Measurements from ENCODE around the gene AP3S2. TPM values are rescaled to one million over a fixed set of nuclear protein-coding genes. Genes with fewer than 3 reads are reported as not detected.
A peak's percentile ranks its signal among the peaks of the same experiment; 100 is the strongest.
"Not testable (repeated sequence)": the region's sequence is repeated elsewhere in the genome, so short reads cannot be mapped to it uniquely, and the experiment has no call there.

Gene AP3S2
- total RNA-seq (2014; rRNA removed; shearing (Covaris generic); ENCODE audit: low replicate concordance) = 94.2 and 123 TPM in 2 replicates

DNA sequence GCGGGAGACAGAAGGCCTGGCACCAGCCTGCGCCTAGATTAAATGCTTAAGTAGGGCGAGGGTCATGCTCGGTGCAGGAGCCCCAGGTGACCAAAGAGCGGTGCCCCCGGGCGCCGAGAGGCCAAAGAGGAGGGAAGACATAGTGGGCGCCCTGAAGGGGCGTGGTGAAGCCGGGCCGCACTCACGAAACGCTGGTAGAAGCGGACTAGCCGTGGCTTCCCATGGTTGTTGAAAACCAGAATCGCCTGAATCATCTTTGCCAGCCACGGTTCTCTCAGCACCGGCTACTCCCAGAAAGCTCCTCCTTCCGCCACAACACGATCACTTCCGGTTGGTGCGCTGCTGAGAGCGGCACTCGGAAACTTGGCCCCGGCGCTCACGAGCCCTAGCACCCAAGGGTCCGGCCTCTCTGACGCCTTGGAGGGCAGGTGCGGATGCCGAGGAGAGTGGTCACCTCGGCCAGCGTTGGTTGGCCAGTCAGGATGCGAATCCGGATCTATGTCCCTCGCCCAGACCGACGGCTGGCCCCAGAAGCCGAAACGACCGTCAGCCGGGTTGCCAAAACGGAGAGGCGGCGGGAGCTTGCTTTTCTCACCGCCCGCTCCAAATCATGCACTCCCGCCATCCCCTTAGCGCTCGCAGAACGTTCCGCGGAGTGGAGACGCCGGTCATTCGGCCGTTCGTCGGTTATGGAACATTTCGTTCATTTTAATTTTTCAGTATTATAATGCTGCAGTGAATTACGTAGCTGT, at the start of gene AP3S2:
Gene AP3S2 (minus strand): TSS at position 299 of the 752 bp plus-strand sequence. CDS start 45 bp downstream, at position 254.
- DNase-seq (ENCODE audit: low read depth) = peak; percentile 97
- in situ Hi-C loops (cut with HindIII; ENCODE audit: low pct_unique_long_range_greater_than_20kb, low sequenced_read_pairs) = no loop called here

DNA sequence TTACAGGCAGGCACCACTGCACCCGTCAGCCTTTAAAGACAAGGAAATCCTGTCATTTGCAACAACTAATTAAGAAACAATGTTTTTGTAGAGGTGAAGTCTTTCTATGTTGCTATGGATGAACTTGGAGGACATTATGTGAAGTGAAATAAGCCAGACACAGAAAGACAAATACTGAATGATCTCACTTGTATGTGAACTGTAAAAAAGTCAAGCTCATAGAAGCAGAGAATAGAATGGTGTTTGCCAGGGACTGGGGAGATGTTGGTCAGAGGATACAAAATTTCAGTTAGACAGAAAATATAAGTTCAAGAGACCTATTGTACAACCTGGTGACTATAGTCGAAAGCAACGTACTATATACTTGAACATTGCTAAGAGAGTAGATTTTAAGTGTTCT, 46.1 kb upstream of the AP3S2 start:
- in situ Hi-C loops (cut with HindIII; ENCODE audit: low pct_unique_long_range_greater_than_20kb, low sequenced_read_pairs) = no loop called here
- no peak for DNase-seq (ENCODE audit: low read depth)

DNA sequence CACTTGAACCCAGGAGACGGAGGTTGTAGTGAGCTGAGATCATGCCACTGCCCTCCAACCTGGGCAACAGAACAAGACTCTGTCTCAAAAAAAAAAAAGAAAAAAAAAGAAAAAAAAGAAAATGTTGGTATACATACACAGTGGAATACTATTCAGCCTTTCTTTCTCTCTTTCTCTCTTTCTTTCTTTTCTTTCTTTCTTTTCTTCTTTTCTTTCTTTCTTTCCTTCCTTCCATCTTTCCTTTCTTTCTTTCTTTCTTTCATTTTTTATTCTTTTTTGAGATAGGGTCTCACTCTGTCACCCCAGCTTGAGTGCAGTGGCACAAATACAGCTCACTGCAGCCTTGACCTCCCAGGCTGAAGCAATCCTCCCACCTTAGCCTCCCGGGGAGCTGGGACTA, 45.6 kb upstream of the AP3S2 start:
- in situ Hi-C loops (cut with HindIII; ENCODE audit: low pct_unique_long_range_greater_than_20kb, low sequenced_read_pairs); DNase-seq (ENCODE audit: low read depth): not testable (repeated sequence)

DNA sequence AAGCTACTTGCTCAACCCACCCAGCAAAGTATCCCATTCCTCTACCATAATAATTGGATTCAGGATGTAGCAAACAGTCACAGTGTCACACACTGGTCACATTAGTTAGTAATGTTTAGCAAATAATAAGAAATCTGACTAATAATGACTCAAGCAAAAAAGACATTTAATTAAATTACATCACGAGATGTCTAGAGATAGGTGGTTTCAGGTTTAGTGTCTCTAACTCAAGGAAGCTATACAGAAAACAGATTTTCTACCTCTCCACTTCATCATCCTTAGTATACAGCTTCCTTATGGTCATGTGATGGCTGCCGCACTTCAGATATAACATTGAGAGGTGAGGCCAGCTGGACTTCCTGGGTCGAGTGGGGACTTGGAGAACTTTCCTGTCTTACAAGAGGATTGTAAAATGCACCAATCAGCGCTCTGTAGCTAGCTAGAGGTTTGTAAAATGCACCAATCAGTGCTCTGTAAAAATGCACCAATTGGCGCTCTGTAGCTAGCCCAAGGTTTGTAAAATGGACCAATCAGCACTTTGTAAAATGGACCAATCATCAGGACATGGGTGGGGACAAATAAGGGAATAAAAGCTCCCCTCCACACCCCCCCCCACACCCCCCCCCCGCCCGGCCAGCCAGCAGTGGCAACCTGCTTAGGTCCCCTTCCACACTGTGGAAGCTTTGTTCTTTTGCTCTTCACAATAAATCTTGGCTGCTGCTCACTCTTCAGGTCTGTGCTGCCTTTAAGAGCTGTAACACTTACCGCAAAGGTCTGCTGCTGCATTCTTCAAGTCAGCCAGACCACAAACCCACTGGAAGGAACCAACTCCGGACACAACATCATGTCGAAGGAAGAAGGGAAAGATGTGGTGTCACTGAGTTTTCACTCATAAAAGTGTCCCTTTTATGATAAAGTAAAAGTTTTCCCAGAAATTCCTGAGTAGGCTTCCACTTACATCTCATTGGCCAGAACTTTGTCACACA, 43.9 kb upstream of the AP3S2 start:
- no peak for DNase-seq (ENCODE audit: low read depth)
- in situ Hi-C loops (cut with HindIII; ENCODE audit: low pct_unique_long_range_greater_than_20kb, low sequenced_read_pairs) = no loop called here

DNA sequence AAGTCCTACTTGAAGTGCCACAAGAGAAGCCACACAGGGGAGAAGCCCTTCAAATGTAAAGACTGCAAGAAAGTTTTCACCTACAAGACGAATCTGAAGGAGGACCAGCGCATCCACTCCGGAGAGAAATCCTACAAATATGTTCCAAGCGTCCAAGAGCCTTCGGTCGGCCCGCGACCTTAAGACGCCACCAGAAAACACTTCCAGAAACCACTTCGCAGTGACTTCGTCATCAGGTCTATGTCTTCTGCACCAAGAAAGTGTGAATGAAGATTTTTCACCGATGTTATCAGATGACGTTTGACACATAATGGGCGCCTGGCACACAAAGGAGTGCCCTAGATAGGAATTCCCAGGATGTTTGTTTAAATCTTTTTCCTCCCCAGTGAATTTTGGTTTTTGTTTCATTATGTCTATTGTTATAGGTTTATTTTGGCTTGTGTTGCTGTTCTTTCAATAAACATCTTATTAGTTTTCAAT, 43.0 kb upstream of the AP3S2 start:
- in situ Hi-C loops (cut with HindIII; ENCODE audit: low pct_unique_long_range_greater_than_20kb, low sequenced_read_pairs) = no loop called here
- no peak for DNase-seq (ENCODE audit: low read depth)

DNA sequence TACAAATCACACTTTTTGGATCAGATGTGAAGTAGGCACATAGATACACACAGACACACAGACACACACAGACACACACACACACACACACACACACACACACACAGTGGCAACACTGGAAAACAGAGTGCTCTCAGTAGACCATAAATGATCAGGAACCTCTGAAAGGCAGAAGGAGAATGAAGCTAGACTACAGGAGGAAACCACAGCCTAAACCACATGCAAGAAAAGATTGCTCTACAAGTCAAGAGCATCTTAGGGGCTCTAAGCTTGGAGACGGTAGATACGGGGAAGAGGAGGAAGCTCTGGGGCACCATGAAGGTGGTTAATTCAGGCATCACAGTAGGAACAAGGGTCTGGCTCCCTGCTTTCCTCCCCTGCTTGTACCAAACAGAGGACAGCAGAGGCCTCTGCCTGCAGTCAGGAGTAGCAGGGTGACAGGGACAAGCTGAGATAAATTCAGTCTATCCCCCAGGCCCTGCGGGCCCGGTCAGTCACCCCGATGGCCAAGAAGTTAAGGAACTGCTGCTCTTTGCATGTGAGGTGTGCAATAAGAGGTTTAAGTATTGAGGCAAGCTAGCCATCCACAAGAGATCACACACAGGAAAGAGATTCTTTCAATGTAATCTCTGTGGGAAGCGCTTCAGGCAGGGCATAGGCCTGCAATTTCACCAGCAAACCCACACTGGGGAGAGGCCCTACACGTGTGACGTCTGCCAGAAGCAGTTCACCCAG, 42.4 kb upstream of the AP3S2 start:
- no peak for DNase-seq (ENCODE audit: low read depth)
- in situ Hi-C loops (cut with HindIII; ENCODE audit: low pct_unique_long_range_greater_than_20kb, low sequenced_read_pairs) = no loop called here

- no peak for DNase-seq (ENCODE audit: low read depth)
- in situ Hi-C loops (cut with HindIII; ENCODE audit: low pct_unique_long_range_greater_than_20kb, low sequenced_read_pairs) = no loop called here
Observed at GRCh38 chr15:89932880-89933279, 39.1 kb upstream of the AP3S2 start.

DNA sequence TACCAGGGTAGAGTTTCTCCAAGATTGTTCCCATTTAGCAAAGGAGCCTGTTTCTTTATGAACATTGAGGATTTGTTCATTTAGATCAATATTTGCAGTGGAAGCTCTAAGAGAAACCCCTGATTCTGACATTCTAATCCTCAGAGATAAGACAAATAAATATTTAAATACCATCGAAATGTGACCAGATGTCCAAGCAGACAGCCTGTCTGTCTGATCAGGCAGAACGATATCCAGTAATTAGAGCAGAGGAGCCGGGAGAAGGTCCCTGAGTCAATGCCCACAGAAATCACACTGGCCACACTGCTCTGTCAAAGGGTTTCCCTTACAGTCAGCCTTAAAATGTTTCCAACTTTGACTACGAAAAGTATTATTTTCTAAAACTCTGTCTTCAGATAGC, 34.6 kb upstream of the AP3S2 start:
- in situ Hi-C loops (cut with HindIII; ENCODE audit: low pct_unique_long_range_greater_than_20kb, low sequenced_read_pairs) = no loop called here
- DNase-seq (ENCODE audit: low read depth) = no peak

- in situ Hi-C loops (cut with HindIII; ENCODE audit: low pct_unique_long_range_greater_than_20kb, low sequenced_read_pairs) = no loop called here
- DNase-seq (ENCODE audit: low read depth) = no peak
Observed at GRCh38 chr15:89926158-89926557, 32.4 kb upstream of the AP3S2 start.

- in situ Hi-C loops (cut with HindIII; ENCODE audit: low pct_unique_long_range_greater_than_20kb, low sequenced_read_pairs) = no loop called here
- no peak for DNase-seq (ENCODE audit: low read depth)
Observed at GRCh38 chr15:89917442-89918101, 23.8 kb upstream of the AP3S2 start.

GRCh38 chr15:89916660-89917059, 22.9 kb upstream of the AP3S2 start:
- in situ Hi-C loops (cut with HindIII; ENCODE audit: low pct_unique_long_range_greater_than_20kb, low sequenced_read_pairs) = no loop called here
- DNase-seq (ENCODE audit: low read depth) = no peak

DNA sequence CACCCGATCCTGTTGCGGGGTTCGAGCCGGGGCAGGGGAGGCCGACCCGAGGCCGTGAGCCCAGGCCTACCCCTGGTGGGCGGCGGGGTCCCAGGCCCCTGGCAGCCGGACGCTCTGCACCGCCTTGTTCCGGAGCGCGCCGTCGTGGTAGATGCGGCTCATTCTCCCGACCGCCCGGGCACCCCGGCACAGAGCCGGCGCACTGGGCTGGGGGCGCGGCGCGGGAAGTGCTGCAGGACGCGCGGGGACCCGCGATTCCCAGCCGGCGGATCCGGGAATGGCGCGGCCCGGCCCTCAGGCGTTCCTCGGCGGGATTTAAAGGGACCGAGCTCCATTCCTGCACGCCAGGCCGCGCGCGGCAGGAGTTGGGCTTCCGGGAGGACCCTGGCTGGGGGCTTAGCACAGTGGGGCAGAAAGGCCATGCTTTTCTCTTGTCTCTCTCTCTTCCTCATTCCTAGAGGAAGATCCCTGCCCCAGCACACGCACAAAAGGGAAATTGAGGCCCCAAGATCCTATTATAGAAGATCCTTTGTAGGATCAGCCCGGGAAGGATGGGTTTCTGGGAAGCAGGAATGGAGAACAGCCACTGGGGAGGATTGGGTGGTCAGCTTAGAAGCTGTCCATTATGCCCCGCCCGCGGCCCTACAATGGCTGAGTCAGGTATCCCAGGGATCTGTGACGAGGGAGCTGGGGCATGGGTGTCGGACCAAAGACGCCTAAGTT, 19.0 kb upstream of the AP3S2 start, which contains the start of gene ARPIN:
Gene ARPIN (minus strand): TSS at position 279 of the 723 bp plus-strand sequence. CDS start 117 bp downstream, at position 162.
- in situ Hi-C loops (cut with HindIII; ENCODE audit: low pct_unique_long_range_greater_than_20kb, low sequenced_read_pairs) = no loop called here
- DNase-seq (ENCODE audit: low read depth) = peak; percentile 55

DNA sequence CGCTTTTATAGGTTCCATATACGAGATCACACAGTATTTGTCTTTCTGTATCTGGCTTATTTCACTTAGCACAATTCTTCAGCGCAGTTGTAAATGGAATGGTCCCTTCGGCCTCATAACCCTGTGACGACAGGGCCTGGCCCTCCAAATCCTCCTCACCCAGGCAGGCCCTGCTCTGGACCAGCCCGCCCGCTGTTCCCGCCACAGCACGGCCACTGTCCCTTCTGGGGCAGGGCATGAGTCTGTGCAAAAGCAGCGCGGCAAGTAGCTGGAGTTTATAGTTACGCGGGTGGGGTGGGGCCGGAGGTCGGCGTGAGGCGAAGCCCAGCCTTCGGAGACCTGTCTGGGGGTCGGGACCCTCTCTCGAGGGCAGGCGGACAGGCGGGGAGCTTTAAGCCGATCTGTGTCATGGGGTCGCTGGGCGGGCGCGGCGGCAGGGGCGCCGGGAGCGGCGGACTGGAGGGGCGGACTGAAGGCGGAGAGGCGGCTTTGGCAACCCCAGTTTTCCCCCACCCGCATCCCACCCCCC, 18.4 kb upstream of the AP3S2 start:
- in situ Hi-C loops (cut with HindIII; ENCODE audit: low pct_unique_long_range_greater_than_20kb, low sequenced_read_pairs) = no loop called here

GRCh38 chr15:89910891-89911626, 17.3 kb upstream of the AP3S2 start:
- DNase-seq (ENCODE audit: low read depth) = no peak
- in situ Hi-C loops (cut with HindIII; ENCODE audit: low pct_unique_long_range_greater_than_20kb, low sequenced_read_pairs) = no loop called here

More for the DNA sequence above, 18.4 kb upstream of the AP3S2 start:
- peak; percentile 50 for DNase-seq (ENCODE audit: low read depth)

- in situ Hi-C loops (cut with HindIII; ENCODE audit: low pct_unique_long_range_greater_than_20kb, low sequenced_read_pairs) = no loop called here
- no peak for DNase-seq (ENCODE audit: low read depth)
Observed at GRCh38 chr15:89909611-89910010, 15.8 kb upstream of the AP3S2 start.

GRCh38 chr15:89908226-89908625, 14.4 kb upstream of the AP3S2 start:
- no peak for DNase-seq (ENCODE audit: low read depth)
- in situ Hi-C loops (cut with HindIII; ENCODE audit: low pct_unique_long_range_greater_than_20kb, low sequenced_read_pairs) = no loop called here

Data from Caki2 (cell line).